ENCODE data around the gene SMIM36. TPM values are rescaled to one million over a fixed set of nuclear protein-coding genes. Genes with fewer than 3 reads are reported as not detected.

Gene SMIM36
- total and polyA plus RNA-seq, 4 donors = not detected

DNA sequence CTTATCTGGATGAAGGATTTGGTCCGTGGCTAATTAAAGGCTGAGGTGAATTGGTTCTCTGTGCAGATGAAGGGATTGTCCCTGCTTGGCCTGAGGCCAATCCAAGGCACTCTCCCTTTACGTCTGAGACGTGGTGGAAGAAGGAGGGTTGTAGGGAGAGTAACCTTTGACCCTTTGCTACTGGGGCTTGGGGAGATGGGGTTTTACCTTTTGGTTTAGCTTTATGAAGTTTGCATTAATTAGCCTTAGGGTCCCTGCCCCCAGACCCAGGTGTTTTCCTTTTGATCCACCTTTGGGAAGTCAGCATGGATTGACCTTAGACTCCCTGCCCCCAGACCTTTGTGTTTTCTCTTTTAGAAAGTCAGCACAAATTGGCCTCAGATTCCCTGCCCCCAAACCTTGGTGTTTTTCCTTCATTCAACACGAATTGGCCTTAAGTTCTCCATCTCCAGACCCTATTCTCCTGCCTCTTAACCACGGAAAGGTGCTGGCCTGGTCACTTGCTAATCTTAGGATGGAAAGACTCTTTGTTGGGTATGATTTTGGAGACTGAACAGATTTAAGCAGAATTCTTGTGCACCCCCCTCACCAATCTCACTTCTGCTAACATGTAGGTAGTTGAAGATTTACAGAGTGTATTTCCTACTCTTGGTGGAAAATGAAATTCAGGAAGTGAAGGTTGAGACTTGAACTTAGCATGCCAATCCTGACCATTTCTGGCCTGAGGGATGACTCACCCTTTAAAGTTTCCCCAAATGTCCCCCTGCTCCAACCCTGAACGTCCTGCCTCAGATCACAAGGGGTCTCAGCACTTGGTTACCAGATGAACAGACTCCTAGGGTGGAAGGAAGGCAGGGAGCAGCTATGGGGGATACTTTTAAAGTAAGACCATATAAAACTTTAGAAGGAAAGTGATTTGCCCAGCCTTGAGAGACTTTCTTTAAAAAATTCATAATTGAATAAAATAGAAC, 66.5 kb downstream of the SMIM36 start:
- no peak for ATAC-seq (ENCODE audit: low FRiP score)
- intact Hi-C loops (cut with DNase I) = no loop called here
- no peaks in the 10 kb centered on the region for H3K27me3 ChIP-seq (ENCODE audit: control insufficient read depth in 1 of 2, insufficient read depth in 2 of 2, low read length in 1 of 2)
- H3K36me3 ChIP-seq (ENCODE audit: control insufficient read depth in 1 of 2, insufficient read depth in 2 of 2, low read length in 1 of 2) = no peaks in the 10 kb centered on the region
- no peak overlapping the region for H3K4me3 ChIP-seq (ENCODE audit: low read length in 2 of 2)
- WGBS, 2 donors = 70% methylated on average over 6 of the region's 6 CpGs
- DNase-seq = no peak
- no peaks in the 10 kb centered on the region for H3K9me3 ChIP-seq (ENCODE audit: control insufficient read depth, low read length)
- no peak overlapping the region for H3K27ac ChIP-seq (ENCODE audit: low read depth in 1 of 2, low read length in 2 of 2)
- H3K4me1 ChIP-seq (ENCODE audit: control insufficient read depth in 1 of 2, insufficient read depth in 2 of 2, low read length in 2 of 2) = no peaks in the 10 kb centered on the region

DNA sequence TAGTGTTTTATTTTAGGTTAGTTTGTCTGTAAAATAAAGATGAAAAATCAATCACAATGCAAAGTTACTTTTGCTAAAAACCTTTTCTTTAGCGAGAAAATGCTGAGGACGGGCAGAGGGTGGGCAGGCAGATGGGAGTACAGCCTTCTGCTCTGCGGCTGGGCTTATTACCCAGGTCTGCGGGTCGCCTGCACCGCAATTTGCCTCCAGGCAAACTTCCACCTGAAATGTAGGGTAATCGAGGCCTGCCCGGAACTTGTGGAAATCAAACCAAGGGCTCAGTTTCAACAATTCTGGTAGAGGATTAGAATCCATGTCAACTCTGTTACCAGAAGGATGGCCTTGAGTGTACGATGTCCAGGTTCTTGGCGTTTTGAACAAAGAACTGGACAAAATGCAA, 67.3 kb downstream of the SMIM36 start:
- no peaks in the 10 kb centered on the region for H3K4me1 ChIP-seq (ENCODE audit: control insufficient read depth in 1 of 2, insufficient read depth in 2 of 2, low read length in 2 of 2)
- WGBS, 2 donors = 92 to 95% methylated on average over 10 of the region's 10 CpGs
- intact Hi-C loops (cut with DNase I) = no loop called here
- H3K27me3 ChIP-seq (ENCODE audit: control insufficient read depth in 1 of 2, insufficient read depth in 2 of 2, low read length in 1 of 2) = no peaks in the 10 kb centered on the region
- no peak for ATAC-seq (ENCODE audit: low FRiP score)
- H3K27ac ChIP-seq (ENCODE audit: low read depth in 1 of 2, low read length in 2 of 2) = no peak overlapping the region
- H3K9me3 ChIP-seq (ENCODE audit: control insufficient read depth, low read length) = no peaks in the 10 kb centered on the region
- DNase-seq = no peak
- no peaks in the 10 kb centered on the region for H3K36me3 ChIP-seq (ENCODE audit: control insufficient read depth in 1 of 2, insufficient read depth in 2 of 2, low read length in 1 of 2)
- no peak overlapping the region for H3K4me3 ChIP-seq (ENCODE audit: low read length in 2 of 2)

DNA sequence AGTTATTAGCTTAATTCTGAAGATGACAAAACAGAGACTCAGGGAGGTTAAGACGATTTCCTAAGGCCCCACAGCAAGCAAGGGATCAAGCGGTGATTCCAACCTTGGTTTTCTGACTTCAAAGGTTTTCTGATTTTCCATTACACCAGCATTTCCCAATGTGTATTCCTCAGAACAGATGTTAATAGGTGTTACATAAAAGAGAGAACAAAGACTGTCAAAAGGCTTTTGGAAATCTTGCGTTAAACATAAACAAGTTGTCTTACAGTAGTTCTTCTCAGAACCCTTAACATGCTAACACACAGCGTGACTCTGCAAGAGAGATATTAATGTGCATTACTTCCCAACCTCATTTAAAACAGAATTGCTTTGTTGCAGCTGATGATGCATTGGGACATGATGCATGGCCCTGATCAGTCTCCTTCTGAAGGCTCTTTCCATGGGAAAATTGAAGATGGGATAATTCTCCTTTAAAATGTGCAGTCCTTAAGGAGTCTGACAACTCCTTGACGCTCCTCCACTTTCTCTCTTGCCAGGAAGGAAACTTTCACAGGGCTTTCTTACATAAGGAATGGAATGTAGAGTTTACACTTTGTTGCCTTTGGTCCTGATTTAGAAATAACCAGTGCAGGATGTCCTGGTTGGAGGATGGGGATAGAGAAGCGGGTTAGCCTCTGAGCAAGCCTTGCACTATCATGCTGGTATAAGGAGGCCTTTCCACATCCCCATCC, 68.1 kb downstream of the SMIM36 start:
- Histone ChIP-seq H3K9me3 (ENCODE audit: control insufficient read depth, low read length) (no peaks in the 10 kb centered on the region), H3K36me3 (ENCODE audit: control insufficient read depth in 1 of 2, insufficient read depth in 2 of 2, low read length in 1 of 2) (no peaks in the 10 kb centered on the region), H3K4me1 (ENCODE audit: control insufficient read depth in 1 of 2, insufficient read depth in 2 of 2, low read length in 2 of 2) (no peaks in the 10 kb centered on the region), H3K27me3 (ENCODE audit: control insufficient read depth in 1 of 2, insufficient read depth in 2 of 2, low read length in 1 of 2) (no peaks in the 10 kb centered on the region), H3K4me3 (ENCODE audit: low read length in 2 of 2) (no peak overlapping the region), H3K27ac (ENCODE audit: low read depth in 1 of 2, low read length in 2 of 2) (no peak overlapping the region)
- intact Hi-C loops (cut with DNase I) = no loop called here
- WGBS, 2 donors = 73 to 84% methylated on average over 6 of the region's 6 CpGs
- ATAC-seq (ENCODE audit: low FRiP score) = no peak
- DNase-seq = no peak

- ATAC-seq (ENCODE audit: low FRiP score) (no peak), DNase-seq (no peak)
- Histone ChIP-seq H3K27me3 (ENCODE audit: control insufficient read depth in 1 of 2, insufficient read depth in 2 of 2, low read length in 1 of 2) (no peaks in the 10 kb centered on the region), H3K4me1 (ENCODE audit: control insufficient read depth in 1 of 2, insufficient read depth in 2 of 2, low read length in 2 of 2) (no peaks in the 10 kb centered on the region), H3K36me3 (ENCODE audit: control insufficient read depth in 1 of 2, insufficient read depth in 2 of 2, low read length in 1 of 2) (no peaks in the 10 kb centered on the region), H3K4me3 (ENCODE audit: low read length in 2 of 2) (no peak overlapping the region), H3K9me3 (ENCODE audit: control insufficient read depth, low read length) (no peaks in the 10 kb centered on the region), H3K27ac (ENCODE audit: low read depth in 1 of 2, low read length in 2 of 2) (no peak overlapping the region)
- 74 to 82% methylated on average over 5 of the region's 5 CpGs for WGBS, 2 donors
- intact Hi-C loops (cut with DNase I) = no loop called here
Observed at GRCh38 chr17:55442462-55442861, 68.8 kb downstream of the SMIM36 start.

GRCh38 chr17:55441544-55441943, 69.7 kb downstream of the SMIM36 start:
- no peaks in the 10 kb centered on the region for H3K36me3 ChIP-seq (ENCODE audit: control insufficient read depth in 1 of 2, insufficient read depth in 2 of 2, low read length in 1 of 2)
- no peaks in the 10 kb centered on the region for H3K9me3 ChIP-seq (ENCODE audit: control insufficient read depth, low read length)
- ATAC-seq (ENCODE audit: low FRiP score) (no peak), DNase-seq (no peak)
- no peak overlapping the region for H3K27ac ChIP-seq (ENCODE audit: low read depth in 1 of 2, low read length in 2 of 2)
- intact Hi-C loops (cut with DNase I) = no loop called here
- 57 to 59% methylated on average over 2 of the region's 2 CpGs for WGBS, 2 donors
- H3K27me3 ChIP-seq (ENCODE audit: control insufficient read depth in 1 of 2, insufficient read depth in 2 of 2, low read length in 1 of 2) = no peaks in the 10 kb centered on the region
- no peak overlapping the region for H3K4me3 ChIP-seq (ENCODE audit: low read length in 2 of 2)
- H3K4me1 ChIP-seq (ENCODE audit: control insufficient read depth in 1 of 2, insufficient read depth in 2 of 2, low read length in 2 of 2) = no peaks in the 10 kb centered on the region

DNA sequence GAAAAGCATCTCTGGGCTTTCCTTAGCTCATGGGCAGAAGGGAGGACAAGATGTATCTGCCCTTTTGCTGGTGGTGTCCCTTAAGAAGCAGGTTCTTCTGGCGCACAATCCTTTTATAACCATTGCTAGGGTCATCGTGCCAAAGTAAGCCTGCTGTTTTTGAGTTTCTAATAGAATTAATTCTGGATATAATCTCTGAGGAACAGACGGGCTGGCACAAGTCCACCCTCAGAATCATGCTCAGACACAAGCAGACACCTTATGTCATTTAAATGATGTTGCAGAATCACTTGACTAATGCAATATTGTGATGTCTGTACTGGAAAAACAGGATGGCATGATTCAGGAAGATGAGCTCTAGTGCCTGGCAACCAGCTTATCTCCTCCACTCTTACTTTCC, 70.9 kb downstream of the SMIM36 start:
- Histone ChIP-seq H3K27me3 (ENCODE audit: control insufficient read depth in 1 of 2, insufficient read depth in 2 of 2, low read length in 1 of 2) (no peaks in the 10 kb centered on the region), H3K9me3 (ENCODE audit: control insufficient read depth, low read length) (no peaks in the 10 kb centered on the region), H3K4me1 (ENCODE audit: control insufficient read depth in 1 of 2, insufficient read depth in 2 of 2, low read length in 2 of 2) (no peaks in the 10 kb centered on the region), H3K4me3 (ENCODE audit: low read length in 2 of 2) (no peak overlapping the region), H3K27ac (ENCODE audit: low read depth in 1 of 2, low read length in 2 of 2) (no peak overlapping the region), H3K36me3 (ENCODE audit: control insufficient read depth in 1 of 2, insufficient read depth in 2 of 2, low read length in 1 of 2) (no peaks in the 10 kb centered on the region)
- no peak for ATAC-seq (ENCODE audit: low FRiP score)
- WGBS, 2 donors = 53 to 57% methylated on average over 3 of the region's 3 CpGs
- no peak for DNase-seq
- intact Hi-C loops (cut with DNase I) = no loop called here

GRCh38 chr17:55437159-55437605, 74.1 kb downstream of the SMIM36 start:
- Histone ChIP-seq H3K36me3 (ENCODE audit: control insufficient read depth in 1 of 2, insufficient read depth in 2 of 2, low read length in 1 of 2) (no peaks in the 10 kb centered on the region), H3K4me3 (ENCODE audit: low read length in 2 of 2) (no peak overlapping the region), H3K27ac (ENCODE audit: low read depth in 1 of 2, low read length in 2 of 2) (no peak overlapping the region), H3K4me1 (ENCODE audit: control insufficient read depth in 1 of 2, insufficient read depth in 2 of 2, low read length in 2 of 2) (no peaks in the 10 kb centered on the region), H3K27me3 (ENCODE audit: control insufficient read depth in 1 of 2, insufficient read depth in 2 of 2, low read length in 1 of 2) (no peaks in the 10 kb centered on the region), H3K9me3 (ENCODE audit: control insufficient read depth, low read length) (no peaks in the 10 kb centered on the region)
- WGBS, 2 donors = 32 to 46% methylated on average over 5 of the region's 5 CpGs
- intact Hi-C loops (cut with DNase I) = no loop called here
- no peak for ATAC-seq (ENCODE audit: low FRiP score)
- no peak for DNase-seq

DNA sequence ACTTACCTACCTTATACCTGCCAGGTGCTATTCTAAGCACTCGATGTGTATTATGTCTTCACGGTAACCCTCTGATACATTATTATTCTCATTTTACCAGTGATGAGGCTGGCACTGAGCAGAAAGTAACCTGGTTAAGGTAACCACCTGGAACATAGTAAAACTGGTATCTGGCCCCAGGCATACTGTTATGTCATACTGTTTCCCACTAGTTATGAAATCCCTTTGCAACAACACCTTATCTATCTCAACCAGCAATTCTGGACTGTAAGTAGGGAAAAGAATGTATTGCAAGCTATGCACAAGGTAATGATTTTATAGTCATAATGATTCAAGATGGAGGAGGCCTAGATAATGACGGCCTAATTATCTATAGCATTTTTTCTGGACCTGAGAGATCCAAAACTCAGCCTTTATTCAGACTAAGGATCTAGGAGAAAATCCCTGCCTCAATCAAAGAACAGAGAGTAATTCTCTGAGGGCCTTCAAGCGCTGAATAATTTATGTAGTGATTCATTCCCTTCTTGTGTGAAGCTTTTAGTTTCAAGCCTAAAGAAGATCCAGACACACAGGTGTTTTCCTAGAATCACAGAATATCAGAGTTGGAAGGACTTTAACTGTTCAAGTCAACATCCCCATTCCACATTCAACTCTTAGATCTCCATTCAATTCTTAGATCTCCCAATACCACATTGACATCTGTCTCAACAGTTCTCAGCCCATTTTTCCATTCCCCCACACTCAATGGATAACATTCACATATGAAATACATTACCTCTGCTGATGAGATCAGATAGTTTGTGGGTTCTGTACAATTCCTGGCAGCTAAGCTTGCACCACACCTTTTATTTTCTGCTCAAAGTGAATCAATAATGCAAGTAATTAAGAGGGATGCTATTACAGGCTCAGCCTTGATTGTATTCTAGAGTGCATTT, 74.8 kb downstream of the SMIM36 start:
- no peaks in the 10 kb centered on the region for H3K36me3 ChIP-seq (ENCODE audit: control insufficient read depth in 1 of 2, insufficient read depth in 2 of 2, low read length in 1 of 2)
- no peak overlapping the region for H3K4me3 ChIP-seq (ENCODE audit: low read length in 2 of 2)
- H3K27ac ChIP-seq (ENCODE audit: low read depth in 1 of 2, low read length in 2 of 2) = no peak overlapping the region
- intact Hi-C loops (cut with DNase I) = no loop called here
- no peaks in the 10 kb centered on the region for H3K27me3 ChIP-seq (ENCODE audit: control insufficient read depth in 1 of 2, insufficient read depth in 2 of 2, low read length in 1 of 2)
- no peak for ATAC-seq (ENCODE audit: low FRiP score)
- no peak for DNase-seq
- no peaks in the 10 kb centered on the region for H3K9me3 ChIP-seq (ENCODE audit: control insufficient read depth, low read length)
- 93 to 96% methylated on average over 4 of the region's 4 CpGs for WGBS, 2 donors
- H3K4me1 ChIP-seq (ENCODE audit: control insufficient read depth in 1 of 2, insufficient read depth in 2 of 2, low read length in 2 of 2) = no peaks in the 10 kb centered on the region
